Muscle of leg (tissue), 11 donors: ENCODE data around the gene CCR7. TPM values are rescaled to one million over a fixed set of nuclear protein-coding genes. Genes with fewer than 3 reads are reported as not detected.
"Not testable (repeated sequence)": the region's sequence is repeated elsewhere in the genome, so short reads cannot be mapped to it uniquely, and the experiment has no call there.

ENCODE experiments used
- DNase-seq: peaks from one replicate; pipeline ENCODE4 v3.0.0; 2013
- H3K27ac ChIP-seq: one replicate; pipeline ENCODE4 v1.5.1; 2013; ENCODE audit warnings: mild to moderate bottlenecking, low read length, control low read depth
- H3K27me3 ChIP-seq: one replicate; pipeline ENCODE4 v1.6.1; 2013; ENCODE audit warnings: low read length; ENCODE audit not compliant: control insufficient read depth, insufficient read depth
- H3K36me3 ChIP-seq: one replicate; pipeline ENCODE4 v1.6.1; 2013; ENCODE audit warnings: low read length; ENCODE audit not compliant: control insufficient read depth, insufficient read depth
- H3K4me1 ChIP-seq: one replicate; pipeline ENCODE4 v1.6.1; 2013; ENCODE audit warnings: low read length; ENCODE audit not compliant: control insufficient read depth, insufficient read depth
- H3K4me3 ChIP-seq: one replicate; pipeline ENCODE4 v1.5.1; 2013; ENCODE audit warnings: low read length, control low read depth
- H3K9me3 ChIP-seq: replicated peaks from 2 replicates; pipeline ENCODE4 v1.6.1; 2013; ENCODE audit warnings: low read depth, low read length; ENCODE audit not compliant: control insufficient read depth
- WGBS: methylation state at CpG from one replicate; pipeline ENCODE4 v1.1.5; 2013; ENCODE audit warnings: missing lambda C conversion rate; ENCODE audit not compliant: insufficient coverage; 5-methylcytosine and 5-hydroxymethylcytosine counted together
- polyA plus RNA-seq, 8 donors: library from polyadenylated mRNA; unstranded; fragments of 120-200 nt; gene quantifications; one replicate each; pipeline versions ENCODE4 v1.2.1 to v1.2.3, GENCODE V29; 2013; ENCODE audit warnings: inconsistent platforms in 1 of 8, low replicate concordance in 1 of 8; ENCODE audit not compliant: insufficient read length in 8 of 8, insufficient read depth in 1 of 8
- total RNA-seq: library from RNA; stranded (reverse); fragments of 120-200 nt; gene quantifications from one replicate; pipeline ENCODE4 v1.2.4, GENCODE V29; 2013

Gene CCR7
- total and polyA plus RNA-seq, 9 donors, result 0.09 to 0.35 (median 0.26) TPM

GRCh38 chr17:40576113-40576740 lies 11.0 kb upstream of the CCR7 start:
- H3K27ac ChIP-seq, result no peak overlapping the region
- H3K36me3 ChIP-seq, result no peaks in the 10 kb centered on the region
- no peaks in the 10 kb centered on the region for H3K27me3 ChIP-seq
- no peak for DNase-seq
- no peaks in the 10 kb centered on the region for H3K4me1 ChIP-seq
- WGBS, result no CpG with 5 or more reads among the region's 5 CpGs
- H3K4me3 ChIP-seq, result no peak overlapping the region
- H3K9me3 ChIP-seq, result peaks cover 5% of the 10 kb centered on the region

- Histone ChIP-seq H3K4me3 (no peak overlapping the region), H3K27ac (no peak overlapping the region), H3K27me3 (peaks cover 2% of the 10 kb centered on the region), H3K36me3 (no peaks in the 10 kb centered on the region), H3K4me1 (no peaks in the 10 kb centered on the region), H3K9me3 (peaks cover 5% of the 10 kb centered on the region)
- no peak for DNase-seq
Measured at GRCh38 chr17:40574292-40574691, 9.0 kb upstream of the CCR7 start.

DNA sequence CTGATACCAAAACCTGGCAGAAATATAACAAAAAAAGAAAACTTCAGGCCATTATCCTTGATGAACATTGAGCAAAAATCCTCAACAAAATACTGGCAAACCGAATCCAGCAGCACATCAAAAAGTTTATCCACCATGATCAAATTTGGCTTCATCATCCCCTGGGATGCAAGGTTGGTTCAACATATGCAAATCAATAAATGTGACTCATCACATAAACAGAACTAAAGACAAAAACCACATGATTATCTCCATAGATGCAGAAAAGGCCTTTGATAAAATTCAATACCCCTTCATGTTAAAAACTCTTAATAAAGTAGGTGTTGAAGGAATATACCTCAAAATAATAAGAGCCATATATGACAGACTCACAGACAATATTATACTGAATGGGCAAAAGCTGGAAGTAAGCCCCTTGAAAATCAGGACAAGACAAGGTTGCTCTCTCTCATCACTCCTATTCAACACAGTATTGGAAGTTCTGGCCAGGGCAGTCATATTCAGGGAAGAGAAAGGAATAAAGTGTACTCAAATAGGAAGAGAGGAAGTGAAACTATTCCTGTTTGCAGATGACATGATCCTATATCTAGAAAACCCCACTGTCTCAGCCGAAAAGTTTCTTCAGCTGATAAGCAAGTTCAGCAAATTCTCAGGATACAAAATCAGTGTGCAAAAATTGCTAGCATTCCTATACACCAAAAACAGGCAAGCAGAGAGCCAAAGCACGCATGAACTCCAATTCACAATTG lies 7.1 kb upstream of the CCR7 start:
- not testable (repeated sequence) for H3K36me3 ChIP-seq, H3K4me1 ChIP-seq, H3K9me3 ChIP-seq, H3K27ac ChIP-seq, DNase-seq, H3K4me3 ChIP-seq, H3K27me3 ChIP-seq
- WGBS, result 80% methylated on average over 1 of the region's 3 CpGs

DNA sequence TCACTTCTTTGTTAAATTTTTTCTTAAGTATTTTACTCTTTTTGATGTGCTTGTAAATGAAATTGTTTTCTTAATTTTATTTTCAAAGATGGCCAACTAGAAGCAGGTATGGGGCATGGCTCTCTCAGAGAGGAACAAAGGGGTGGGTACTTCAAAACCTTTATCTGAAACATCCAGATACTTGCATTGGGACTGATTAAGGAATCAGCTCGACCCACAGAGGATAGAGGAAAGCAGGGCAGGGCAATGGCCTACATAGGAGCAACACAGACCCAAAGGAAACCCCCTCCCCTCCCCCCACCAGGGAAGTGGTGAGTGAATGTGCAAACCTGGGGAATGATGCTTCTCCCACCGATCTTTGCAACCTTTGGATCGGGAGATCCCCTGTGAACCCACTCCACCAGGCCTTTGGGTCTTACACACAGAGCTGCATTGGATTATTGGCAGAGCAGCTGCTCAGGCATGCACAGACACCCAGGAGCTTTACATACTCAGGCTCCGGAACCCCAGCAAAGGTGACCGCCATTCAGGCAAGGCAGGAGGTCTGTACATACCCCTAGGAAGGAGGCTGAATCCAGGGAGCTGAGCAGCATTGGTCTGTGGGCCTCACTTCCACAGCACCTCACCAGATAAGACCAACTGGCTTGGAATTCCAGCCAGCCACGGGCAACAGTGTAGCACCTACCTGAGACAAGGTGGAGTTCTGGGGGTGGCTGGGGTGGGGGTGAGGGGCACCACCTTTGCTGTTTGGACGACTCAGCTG lies 3.0 kb upstream of the CCR7 start:
- Histone ChIP-seq H3K27ac (no peak overlapping the region), H3K27me3 (peaks cover 24% of the 10 kb centered on the region), H3K36me3 (no peaks in the 10 kb centered on the region), H3K4me3 (no peak overlapping the region), H3K9me3 (peaks cover 2% of the 10 kb centered on the region), H3K4me1 (no peaks in the 10 kb centered on the region)
- WGBS, result 80% methylated on average over 3 of the region's 7 CpGs
- no peak for DNase-seq

DNA sequence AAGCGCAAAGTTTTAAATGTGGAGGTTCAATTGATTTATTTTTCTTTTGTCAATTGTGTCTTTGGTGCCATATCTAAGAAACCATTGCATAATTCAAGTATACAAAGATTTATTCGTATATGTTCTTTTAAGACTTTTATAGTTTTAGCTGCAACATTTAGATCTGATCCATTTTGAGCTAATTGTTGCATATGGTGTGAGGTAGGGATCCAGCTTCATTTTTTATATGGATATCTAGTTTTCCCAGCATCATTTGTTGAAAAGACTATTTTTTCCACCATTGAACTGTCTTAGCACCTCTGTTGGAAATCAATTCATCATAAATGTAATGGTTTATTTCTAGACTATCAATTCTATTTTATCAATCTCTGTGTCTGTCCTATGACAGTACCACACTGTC lies 2.1 kb upstream of the CCR7 start:
- no CpG with 5 or more reads among the region's 2 CpGs for WGBS

DNA sequence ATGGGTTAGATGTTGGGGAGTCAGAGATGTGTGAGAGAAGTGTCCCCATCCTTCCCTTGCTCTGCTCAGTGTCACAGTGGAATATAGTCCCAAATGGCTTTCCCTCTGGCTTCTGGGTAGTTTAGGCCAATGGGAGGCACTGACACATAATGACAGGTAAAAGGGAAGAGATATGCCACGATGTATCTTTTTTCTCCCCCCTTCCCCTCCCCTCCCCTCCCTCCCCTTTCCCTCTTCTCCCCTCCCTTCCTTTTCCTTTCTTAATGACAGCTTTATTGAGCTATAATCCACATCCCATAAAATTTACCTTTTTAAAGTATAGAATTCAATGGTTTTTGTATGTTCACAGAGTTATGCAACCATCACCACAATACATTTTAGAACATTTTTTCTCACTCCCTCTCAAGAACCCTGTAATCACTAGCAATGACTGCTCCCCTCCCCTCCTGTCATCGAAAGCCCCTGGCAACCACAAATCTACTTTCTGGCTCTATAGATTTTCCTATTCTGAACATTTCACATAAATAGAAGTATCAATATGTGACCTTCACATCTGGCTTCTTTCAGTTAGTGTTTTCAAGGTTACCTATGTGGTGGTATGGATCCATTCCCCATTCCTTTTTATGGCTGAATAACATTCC lies 617 bp upstream of the CCR7 start:
- Histone ChIP-seq H3K9me3 (peaks cover 2% of the 10 kb centered on the region), H3K36me3 (no peaks in the 10 kb centered on the region), H3K4me1 (no peaks in the 10 kb centered on the region), H3K27me3 (peaks cover 35% of the 10 kb centered on the region), H3K27ac (no peak overlapping the region), H3K4me3 (no peak overlapping the region)
- DNase-seq, result no peak
- 100% methylated on average over 1 of the region's 2 CpGs for WGBS

More for the DNA sequence above, 2.1 kb upstream of the CCR7 start:
- Histone ChIP-seq H3K27ac (no peak overlapping the region), H3K27me3 (peaks cover 30% of the 10 kb centered on the region), H3K36me3 (no peaks in the 10 kb centered on the region), H3K9me3 (peaks cover 2% of the 10 kb centered on the region), H3K4me3 (no peak overlapping the region), H3K4me1 (no peaks in the 10 kb centered on the region)
- DNase-seq, result no peak

GRCh38 chr17:40564195-40564882 lies 933 bp downstream of the CCR7 start:
- no peak for DNase-seq
- Histone ChIP-seq H3K27me3 (peaks cover 33% of the 10 kb centered on the region), H3K4me3 (no peak overlapping the region), H3K9me3 (peaks cover 2% of the 10 kb centered on the region), H3K4me1 (peaks cover 15% of the 10 kb centered on the region), H3K27ac (no peak overlapping the region), H3K36me3 (no peaks in the 10 kb centered on the region)
- WGBS, result 79% methylated on average over 3 of the region's 13 CpGs

GRCh38 chr17:40563220-40564052 lies 1.8 kb downstream of the CCR7 start:
- H3K4me3 ChIP-seq, result no peak overlapping the region
- H3K4me1 ChIP-seq, result peaks cover 24% of the 10 kb centered on the region
- no peaks in the 10 kb centered on the region for H3K36me3 ChIP-seq
- peaks cover 2% of the 10 kb centered on the region for H3K9me3 ChIP-seq
- DNase-seq, result no peak
- peaks cover 29% of the 10 kb centered on the region for H3K27me3 ChIP-seq
- no peak overlapping the region for H3K27ac ChIP-seq
- 68% methylated on average over 6 of the region's 13 CpGs for WGBS

GRCh38 chr17:40562838-40563219 lies 2.4 kb downstream of the CCR7 start:
- Histone ChIP-seq H3K36me3 (no peaks in the 10 kb centered on the region), H3K27ac (no peak overlapping the region), H3K4me1 (peaks cover 30% of the 10 kb centered on the region), H3K4me3 (no peak overlapping the region), H3K9me3 (peaks cover 2% of the 10 kb centered on the region), H3K27me3 (peaks cover 25% of the 10 kb centered on the region)
- 69% methylated on average over 1 of the region's 1 CpG for WGBS
- DNase-seq, result no peak
